WTC11 (cell line): ENCODE measurements around the gene BRMS1. TPM values are rescaled to one million over a fixed set of nuclear protein-coding genes. Genes with fewer than 3 reads are reported as not detected.

Experiments used
- ATAC-seq: fragments of 200-7000 bp; cut with Tn5 transposase; 2 replicates; pipeline ENCODE4 v1.10.0; 2021; ENCODE audit warnings: mild to moderate bottlenecking, moderate library complexity
- CTCF ChIA-PET: fragments of 300-600 bp; sonication (Branson Sonifier 250); formaldehyde crosslinking; loops from one replicate; lab custom pipeline; 2021; ENCODE audit warnings: antibody characterized with exemption; lab: Charles Lee
- POLR2A ChIA-PET: fragments of 350-600 bp; sonication (Branson Sonifier 250); formaldehyde crosslinking; loops from one replicate; lab custom pipeline; 2021; ENCODE audit warnings: antibody characterized with exemption; lab: Charles Lee
- DNase-seq: peaks from one replicate; pipeline ENCODE4 v3.0.0; 2021; ENCODE audit warnings: low spot score
- H3K27ac Mint-ChIP-seq: 2 replicates; pipeline ENCODE4 v1.8.0; 2021; ENCODE audit warnings: mixed read lengths
- H3K27me3 Mint-ChIP-seq: 2 replicates; pipeline ENCODE4 v1.8.0; 2021; ENCODE audit warnings: low read depth, mild to moderate bottlenecking, moderate library complexity, mixed read lengths
- H3K36me3 Mint-ChIP-seq: 2 replicates; pipeline ENCODE4 v1.8.0; 2021; ENCODE audit warnings: mixed read lengths
- H3K4me1 Mint-ChIP-seq: 2 replicates; pipeline ENCODE4 v1.8.0; 2022; ENCODE audit warnings: mixed read lengths
- H3K4me3 Mint-ChIP-seq: 2 replicates; pipeline ENCODE4 v1.8.0; 2021; ENCODE audit warnings: mild to moderate bottlenecking, moderate library complexity, mixed read lengths
- H3K9me3 Mint-ChIP-seq: 2 replicates; pipeline ENCODE4 v1.8.0; 2021; ENCODE audit warnings: mixed read lengths
- AFF4 ChIP-seq: sonication (generic); formaldehyde crosslinking; IDR thresholded peaks from 2 replicates; pipeline ENCODE4 v1.8.1; 2023; ENCODE audit warnings: mild to moderate bottlenecking, missing genetic modification reagents, borderline replicate concordance
- ATF3 ChIP-seq: sonication (generic); formaldehyde crosslinking; conservative IDR thresholded peaks from 2 replicates; pipeline ENCODE4 v1.8.1; 2022; ENCODE audit warnings: mild to moderate bottlenecking, missing genetic modification reagents
- CBFB ChIP-seq: sonication (generic); formaldehyde crosslinking; IDR thresholded peaks from 2 replicates; pipeline ENCODE4 v1.8.1; 2022; ENCODE audit warnings: mild to moderate bottlenecking, low read depth, missing genetic modification reagents
- CREB1 ChIP-seq: sonication (generic); formaldehyde crosslinking; IDR thresholded peaks from 2 replicates; pipeline ENCODE4 v1.8.0; 2023; ENCODE audit warnings: mild to moderate bottlenecking, missing genetic modification reagents
- CREM ChIP-seq: sonication (generic); formaldehyde crosslinking; IDR thresholded peaks from 2 replicates; pipeline ENCODE4 v1.8.1; 2022; ENCODE audit warnings: mild to moderate bottlenecking, missing genetic modification reagents, moderate library complexity
- CTCF ChIP-seq: fragments of 200-600 bp; IDR thresholded peaks from 2 replicates; pipeline ENCODE4 v1.8.0; 2022; ENCODE audit warnings: antibody characterized with exemption
- ESRRA ChIP-seq: sonication (generic); formaldehyde crosslinking; IDR thresholded peaks from 2 replicates; pipeline ENCODE4 v1.8.1; 2022; ENCODE audit warnings: mild to moderate bottlenecking, missing genetic modification reagents, borderline replicate concordance
- ETV6 ChIP-seq: sonication (generic); formaldehyde crosslinking; IDR thresholded peaks from 2 replicates; pipeline ENCODE4 v1.8.1; 2022; ENCODE audit warnings: mild to moderate bottlenecking, missing genetic modification reagents
- FOXK1 ChIP-seq: sonication (generic); formaldehyde crosslinking; IDR thresholded peaks from 2 replicates; pipeline ENCODE4 v1.8.0; 2022; ENCODE audit warnings: mild to moderate bottlenecking, moderate library complexity, missing genetic modification reagents
- GRHL2 ChIP-seq: fragments of 250-450 bp; sonication (Bioruptor Pico); IDR thresholded peaks from 2 replicates; pipeline ENCODE4 v1.8.0; 2022; ENCODE audit warnings: mild to moderate bottlenecking, moderate library complexity; ENCODE audit not compliant: insufficient replicate concordance, severe bottlenecking
- HMGA2 ChIP-seq: fragments of 250-450 bp; sonication (Bioruptor Pico); IDR thresholded peaks from 2 replicates; pipeline ENCODE4 v1.4.0; 2021; ENCODE audit warnings: mild to moderate bottlenecking, moderate library complexity
- HMGXB4 ChIP-seq: sonication (generic); formaldehyde crosslinking; IDR thresholded peaks from 2 replicates; pipeline ENCODE4 v1.8.1; 2023; ENCODE audit warnings: mild to moderate bottlenecking, moderate library complexity, missing genetic modification reagents
- IRF2 ChIP-seq: sonication (generic); formaldehyde crosslinking; IDR thresholded peaks from 2 replicates; pipeline ENCODE4 v1.8.0; 2022; ENCODE audit warnings: low read depth, missing genetic modification reagents, borderline replicate concordance
- KAT7 ChIP-seq: sonication (generic); formaldehyde crosslinking; IDR thresholded peaks from 2 replicates; pipeline ENCODE4 v1.8.1; 2023; ENCODE audit warnings: missing genetic modification reagents, mild to moderate bottlenecking, borderline replicate concordance
- MAX ChIP-seq: sonication (generic); formaldehyde crosslinking; IDR thresholded peaks from 2 replicates; pipeline ENCODE4 v1.8.0; 2022; ENCODE audit warnings: mild to moderate bottlenecking, missing genetic modification reagents
- NFE2L1 ChIP-seq: sonication (generic); formaldehyde crosslinking; IDR thresholded peaks from 2 replicates; pipeline ENCODE4 v1.8.1; 2023; ENCODE audit warnings: missing genetic modification reagents
- NR3C1 ChIP-seq: sonication (generic); formaldehyde crosslinking; conservative IDR thresholded peaks from 2 replicates; pipeline ENCODE4 v1.8.1; 2023; ENCODE audit warnings: low read depth, mild to moderate bottlenecking, missing genetic modification reagents
- OVOL2 ChIP-seq: fragments of 250-450 bp; sonication (Bioruptor Pico); IDR thresholded peaks from 2 replicates; pipeline ENCODE4 v1.9.0; 2021; ENCODE audit warnings: mild to moderate bottlenecking, borderline replicate concordance
- RORB ChIP-seq: fragments of 250-450 bp; sonication (Bioruptor Pico); IDR thresholded peaks from 2 replicates; pipeline ENCODE4 v1.9.0; 2021; ENCODE audit warnings: mild to moderate bottlenecking
- TEAD4 ChIP-seq: sonication (generic); formaldehyde crosslinking; IDR thresholded peaks from 2 replicates; pipeline ENCODE4 v1.8.0; 2022; ENCODE audit warnings: mild to moderate bottlenecking, missing genetic modification reagents
- ZNF281 ChIP-seq: sonication (generic); formaldehyde crosslinking; IDR thresholded peaks from 2 replicates; pipeline ENCODE4 v1.8.0; 2023; ENCODE audit warnings: mild to moderate bottlenecking, missing genetic modification reagents
- ZNF396 ChIP-seq: fragments of 250-450 bp; sonication (Bioruptor Pico); IDR thresholded peaks from 2 replicates; pipeline ENCODE4 v1.8.0; 2021; ENCODE audit warnings: mild to moderate bottlenecking, moderate library complexity, borderline replicate concordance
- total RNA-seq: library from RNA; stranded (reverse); gene quantifications from 3 replicates; pipeline ENCODE4 v1.2.3, GENCODE V29; 2021

The BRMS1 gene
- total RNA-seq, 1 experiment from 2014 or later: 44.5 TPM

- TF ChIP-seq HMGXB4 (CRISPR knock-in tag) (no peak), NFE2L1 (no peak), ZNF281 (CRISPR knock-in tag) (no peak), FOXK1 (CRISPR knock-in tag) (no peak), RORB (CRISPR knock-in tag) (no peak), ZNF396 (CRISPR knock-in tag) (no peak), CREB1 (CRISPR knock-in tag) (no peak), CREM (CRISPR knock-in tag) (no peak), IRF2 (CRISPR knock-in tag) (no peak), HMGA2 (no peak), CBFB (CRISPR knock-in tag) (no peak), ESRRA (CRISPR knock-in tag) (no peak), TEAD4 (CRISPR knock-in tag) (no peak), NR3C1 (CRISPR knock-in tag) (no peak)
- H3K27me3 Mint-ChIP-seq: peaks cover 11% of the 10 kb centered on the region
- peaks cover 15% of the 10 kb centered on the region for H3K4me1 Mint-ChIP-seq
- POLR2A ChIA-PET: interaction anchor here (0.9 to 1.1 kb wide), 2 partner anchors 17 to 47 kb away, joined by 3 to 7 read pairs; no protein-coding TSS in a partner anchor
- H3K27ac Mint-ChIP-seq: no peak overlapping the region
- no peak overlapping the region for H3K4me3 Mint-ChIP-seq
- H3K9me3 Mint-ChIP-seq: no peaks in the 10 kb centered on the region
- CTCF ChIA-PET: interaction anchor here (0.9 to 8.7 kb wide), 12 partner anchors 9 to 162 kb away, joined by 3 to 319 read pairs (median 5); partner anchors contain the start of genes CD248 and YIF1A
- no peak for DNase-seq
- H3K36me3 Mint-ChIP-seq: no peaks in the 10 kb centered on the region
- no peak for ATAC-seq
These were observed 15.7 kb downstream of the BRMS1 start for GRCh38 chr11:66329165-66329673.

GRCh38 chr11:66328302-66329144 is 16.4 kb downstream of the BRMS1 start:
- Mint-ChIP-seq H3K36me3 (no peaks in the 10 kb centered on the region), H3K4me1 (peaks cover 15% of the 10 kb centered on the region), H3K9me3 (0 out of 2 replicates have a peak, but pooled peaks cover 2% of the 10 kb centered on the region), H3K4me3 (peak overlapping the region; percentile 50), H3K27ac (no peak overlapping the region), H3K27me3 (peaks cover 11% of the 10 kb centered on the region)
- POLR2A ChIA-PET: interaction anchor here (0.9 to 1.1 kb wide), 2 partner anchors 16 to 46 kb away, joined by 3 to 7 read pairs; no protein-coding TSS in a partner anchor
- peak; percentile 85 for DNase-seq
- CTCF ChIA-PET: interaction anchor here (0.9 to 8.7 kb wide), 11 partner anchors 10 to 163 kb away, joined by 3 to 319 read pairs (median 5); partner anchors contain the start of genes CD248 and YIF1A
- ATAC-seq: peak; percentile 83
- TF ChIP-seq CTCF: peak; percentile 98
- no peak for TF ChIP-seq AFF4
- no peak for TF ChIP-seq GRHL2
- TF ChIP-seq ATF3: no peak
- no peak for TF ChIP-seq OVOL2 (CRISPR knock-in tag)
- peak; percentile 99 for TF ChIP-seq MAX (CRISPR knock-in tag)
- peak; percentile 75 for TF ChIP-seq ETV6 (CRISPR knock-in tag)
- no peak for TF ChIP-seq ESRRA (CRISPR knock-in tag)
- no peak for TF ChIP-seq KAT7
